Inflammatory macrophage (primary cell): ENCODE measurements around the gene WASHC2A.
A peak's percentile ranks its signal among the peaks of the same experiment; 100 is the strongest.
"Not testable (repeated sequence)": the region's sequence is repeated elsewhere in the genome, so short reads cannot be mapped to it uniquely, and the experiment has no call there.

Source experiments
- DNase-seq, 2 donors: peaks; one replicate each; pipeline ENCODE4 v3.0.0-alpha.2; 2020 to 2022

WASHC2A gene

DNA sequence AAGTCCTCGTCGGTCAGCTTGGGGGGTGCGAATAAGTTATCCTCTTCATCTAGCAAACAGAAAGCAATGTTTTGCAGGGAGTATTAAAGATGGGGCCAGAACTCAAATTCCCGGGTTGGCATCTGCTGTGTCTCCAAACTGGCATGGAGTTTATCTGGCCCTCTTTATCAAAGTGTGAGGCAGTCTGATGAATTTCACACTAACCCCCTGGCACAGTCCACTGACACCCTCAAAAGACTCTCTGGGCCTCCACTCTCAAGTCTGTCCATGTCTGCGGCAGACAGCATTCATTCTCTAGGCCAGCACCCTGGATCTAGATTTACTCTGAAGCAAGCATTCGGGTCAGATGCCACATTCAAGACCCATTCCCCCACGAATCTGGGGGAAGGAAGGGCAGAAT is 6.2 kb upstream of the WASHC2A start:
- DNase-seq = not testable (repeated sequence)

DNA sequence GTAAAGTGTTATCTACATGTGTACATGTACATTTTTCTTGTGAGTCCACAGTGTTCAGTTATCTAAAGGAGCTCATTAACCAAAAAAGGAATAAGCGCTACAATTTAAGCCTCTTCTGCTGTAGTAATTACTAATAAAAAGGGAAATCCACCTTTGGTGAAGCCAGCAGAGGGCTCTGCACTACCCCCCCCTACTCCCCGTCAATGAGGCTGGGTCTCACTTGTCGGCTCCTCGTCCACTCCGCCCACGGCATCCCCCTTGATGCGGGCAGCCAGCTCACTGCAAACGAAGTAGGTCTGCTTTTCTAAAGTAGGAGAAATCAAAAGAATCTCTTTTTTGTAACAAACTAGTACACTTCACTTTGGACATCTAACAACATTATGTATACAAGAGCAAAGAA is 4.7 kb upstream of the WASHC2A start:
- no peak for DNase-seq

- not testable (repeated sequence) for DNase-seq
Observed at GRCh38 chr10:50068352-50068659, 552 bp downstream of the WASHC2A start.

DNA sequence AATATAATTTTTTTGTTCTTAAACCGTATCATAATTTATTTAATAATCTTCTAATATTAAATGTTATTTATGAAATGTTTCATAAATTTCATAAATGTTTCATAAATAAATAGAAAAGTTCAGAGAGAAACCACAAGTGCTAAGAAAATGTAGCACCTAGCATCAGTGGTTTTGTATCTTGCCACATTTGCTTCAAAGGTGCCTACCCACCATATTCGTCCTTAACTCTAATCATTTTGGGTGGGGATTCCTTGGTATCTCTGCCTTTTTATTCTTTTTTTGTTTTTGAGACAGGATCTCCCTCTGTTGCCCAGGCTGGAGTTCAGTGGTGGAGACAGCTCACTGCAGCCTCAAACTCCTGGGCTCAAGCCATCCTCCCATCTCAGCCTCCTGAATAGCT is 7.4 kb downstream of the WASHC2A start:
- not testable (repeated sequence) for DNase-seq

- peak in 1 of 2 donors; percentile 2 for DNase-seq
Observed at GRCh38 chr10:50075544-50075943, 7.8 kb downstream of the WASHC2A start.

- DNase-seq = not testable (repeated sequence)
Observed at GRCh38 chr10:50091304-50091703, 23.6 kb downstream of the WASHC2A start.

- DNase-seq = not testable (repeated sequence)
Observed at GRCh38 chr10:50092928-50093327, 25.2 kb downstream of the WASHC2A start.

- not testable (repeated sequence) for DNase-seq
Observed at GRCh38 chr10:50094630-50095029, 26.9 kb downstream of the WASHC2A start.

DNA sequence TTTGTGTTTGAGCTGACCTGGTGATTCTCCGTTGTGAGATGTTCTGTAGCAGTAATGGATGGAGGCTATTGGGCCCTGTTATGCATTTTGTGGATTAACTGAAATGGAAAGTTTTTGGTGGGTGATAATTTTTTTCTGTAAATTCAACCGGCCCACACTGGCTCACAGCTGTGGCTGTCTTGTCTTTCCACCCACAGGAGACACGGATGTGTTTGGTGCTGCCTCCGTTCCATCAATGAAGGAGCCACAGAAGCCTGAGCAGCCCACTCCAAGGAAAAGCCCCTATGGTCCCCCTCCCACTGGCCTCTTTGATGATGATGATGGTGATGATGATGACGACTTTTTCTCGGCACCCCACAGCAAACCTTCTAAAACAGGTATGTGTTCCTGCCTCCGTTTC is 27.6 kb downstream of the WASHC2A start:
- DNase-seq = not testable (repeated sequence)

GRCh38 chr10:50096722-50097121 is 29.0 kb downstream of the WASHC2A start:
- not testable (repeated sequence) for DNase-seq

DNA sequence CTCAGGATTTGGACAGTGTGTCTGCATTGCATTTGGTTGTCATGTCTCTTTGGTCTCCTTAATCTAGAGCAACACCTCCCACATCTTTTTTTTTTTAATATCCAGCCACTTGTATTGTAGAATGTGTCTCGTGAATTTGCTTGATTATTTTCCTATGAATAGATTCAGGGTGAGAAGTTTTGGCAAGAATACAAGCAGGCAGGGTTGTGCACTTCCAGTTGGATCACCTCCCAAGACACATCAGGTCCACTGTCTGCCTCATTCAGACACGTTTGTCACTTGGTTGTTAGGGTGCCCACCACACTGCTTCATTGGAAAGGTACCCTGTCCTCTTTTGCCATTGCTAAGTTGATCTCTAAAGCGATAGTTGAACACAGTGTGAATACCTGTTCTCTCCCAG is 30.9 kb downstream of the WASHC2A start:
- not testable (repeated sequence) for DNase-seq

- DNase-seq = peak; percentile 19 to 41
Observed at GRCh38 chr10:50101139-50101582, 33.4 kb downstream of the WASHC2A start.

DNA sequence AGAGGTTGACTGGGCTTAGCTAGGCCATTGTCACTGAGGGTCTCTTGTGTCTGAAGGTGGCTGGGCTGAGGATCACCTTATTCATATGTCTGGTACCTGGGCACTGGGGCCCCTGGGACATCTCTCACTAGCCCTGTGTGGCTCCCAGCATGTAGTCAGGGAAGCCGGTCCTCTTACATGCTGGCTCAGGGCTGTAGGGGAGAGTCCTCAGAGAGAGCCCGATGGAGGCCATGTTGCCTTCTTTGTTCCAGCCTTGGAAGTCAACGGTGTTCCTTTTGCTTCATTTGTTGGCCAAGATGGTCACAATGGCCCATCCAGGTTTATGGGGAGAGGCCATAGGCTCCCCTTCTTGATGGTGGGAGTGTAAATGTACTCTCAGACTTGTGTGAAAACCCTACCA is 34.0 kb downstream of the WASHC2A start:
- not testable (repeated sequence) for DNase-seq

- not testable (repeated sequence) for DNase-seq
Observed at GRCh38 chr10:50102267-50102666, 34.5 kb downstream of the WASHC2A start.

DNA sequence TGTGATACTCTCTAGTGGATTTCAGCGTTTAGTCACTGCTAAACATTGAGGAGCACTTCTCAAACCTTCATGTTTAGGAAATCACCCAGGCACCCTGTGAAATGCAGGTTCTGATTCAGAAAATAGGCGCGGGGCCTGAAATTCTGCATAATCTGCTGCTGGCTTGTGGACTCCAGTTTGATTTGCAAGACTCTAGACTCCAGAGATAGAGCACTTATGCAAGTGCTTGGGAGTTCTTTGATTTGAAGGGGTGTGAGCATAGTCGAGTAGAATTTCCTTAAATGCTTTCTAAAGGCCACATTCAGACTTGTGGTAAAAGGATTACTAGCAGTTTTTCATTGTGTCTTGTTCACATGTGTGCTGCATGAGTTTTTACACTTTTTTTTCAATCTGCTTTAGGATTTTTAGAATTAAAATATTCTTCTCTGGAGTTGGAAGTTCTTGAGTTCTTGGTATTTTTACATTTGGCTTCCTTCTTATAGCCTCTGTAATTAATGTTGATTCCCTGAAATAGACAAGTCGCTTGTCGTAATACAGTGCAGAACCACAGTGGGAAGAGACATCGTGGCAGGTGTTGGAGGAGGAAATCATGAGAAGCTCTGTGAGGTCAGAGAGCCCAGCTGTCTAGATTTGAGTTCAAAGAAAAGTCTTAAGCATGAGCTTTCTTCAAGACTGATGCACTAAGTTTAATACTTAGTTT is 41.4 kb downstream of the WASHC2A start:
- not testable (repeated sequence) for DNase-seq

DNA sequence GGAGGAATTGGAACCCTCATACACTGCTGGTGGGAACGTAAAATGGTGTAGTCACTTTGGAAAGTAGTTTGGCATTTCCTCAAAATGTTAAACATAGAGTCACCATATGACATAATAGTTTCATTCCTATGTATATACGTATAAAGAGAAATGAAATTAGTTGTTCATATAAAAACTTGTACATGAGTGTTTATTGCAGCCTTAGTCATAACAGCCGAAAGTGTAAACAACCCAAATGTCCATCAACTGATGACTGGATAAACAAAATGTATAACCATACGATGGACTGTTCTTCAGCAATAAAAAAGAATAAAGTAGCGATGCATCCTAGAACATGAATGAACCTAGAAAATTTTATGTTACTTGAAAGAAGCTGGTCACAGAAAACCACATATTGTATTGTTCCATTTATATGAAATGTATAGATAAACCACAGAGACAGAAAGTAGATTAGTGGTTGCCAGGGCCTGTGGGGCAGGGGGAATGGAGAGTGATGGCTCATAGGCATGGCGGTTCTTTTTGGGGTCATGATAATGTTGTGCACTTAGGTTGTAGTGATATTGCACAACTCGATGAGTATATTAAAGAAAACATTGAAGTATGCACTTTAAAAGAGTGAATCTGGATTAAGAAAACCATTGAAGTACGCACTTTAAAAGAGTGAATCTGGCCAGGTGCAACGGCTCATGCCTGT is 44.8 kb downstream of the WASHC2A start:
- DNase-seq = not testable (repeated sequence)

GRCh38 chr10:50126765-50127164 is 59.0 kb downstream of the WASHC2A start:
- DNase-seq = not testable (repeated sequence)

DNA sequence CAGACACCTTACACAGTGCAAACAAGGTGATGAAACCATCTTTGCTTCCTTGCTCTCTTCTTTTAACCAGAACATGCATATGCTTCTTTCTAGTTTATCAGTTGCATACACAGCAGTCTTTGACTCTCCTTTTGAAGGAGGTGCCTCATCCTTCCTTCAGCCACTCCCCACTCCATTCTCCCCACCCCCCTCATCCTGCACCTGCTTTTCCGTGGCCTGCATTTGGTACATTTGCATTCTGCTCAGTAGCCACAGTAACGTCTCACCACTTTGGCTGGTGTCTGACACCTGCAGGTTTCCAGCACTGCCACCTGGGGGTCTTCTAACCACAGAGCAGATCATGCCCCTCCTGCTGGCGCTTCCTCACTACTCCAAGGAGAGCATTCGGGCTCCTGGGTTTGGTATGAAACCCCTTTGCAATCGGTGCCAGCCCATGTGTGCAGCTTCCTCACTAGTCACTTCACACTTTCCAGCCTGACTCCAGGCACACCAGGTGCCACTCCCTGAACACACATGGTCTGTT is 60.1 kb downstream of the WASHC2A start:
- DNase-seq = not testable (repeated sequence)

- not testable (repeated sequence) for DNase-seq
Observed at GRCh38 chr10:50131245-50131965, 63.7 kb downstream of the WASHC2A start.

DNA sequence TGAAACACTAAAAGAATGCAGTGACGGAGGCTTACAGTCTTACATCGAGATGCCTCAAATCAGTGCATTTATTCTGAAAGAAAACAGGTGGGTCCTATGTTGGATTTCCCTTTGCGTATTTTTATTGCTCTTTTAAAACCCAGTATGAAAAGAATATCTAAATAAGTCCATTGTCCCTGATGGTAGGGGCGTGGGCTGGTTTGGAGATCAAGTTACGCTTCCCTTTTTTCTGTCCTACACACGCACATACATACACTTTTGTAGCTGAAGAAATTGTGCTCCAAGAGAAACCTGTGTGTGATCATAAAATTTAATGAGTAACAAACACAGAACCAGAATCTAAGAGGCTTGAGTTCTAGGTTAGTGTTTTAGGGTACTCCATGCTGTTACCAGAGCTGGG is 64.6 kb downstream of the WASHC2A start:
- not testable (repeated sequence) for DNase-seq

- not testable (repeated sequence) for DNase-seq
Observed at GRCh38 chr10:50132841-50133240, 65.1 kb downstream of the WASHC2A start.

GRCh38 chr10:50143512-50144174 is 75.9 kb downstream of the WASHC2A start:
- DNase-seq = peak; percentile 19 to 47

DNA sequence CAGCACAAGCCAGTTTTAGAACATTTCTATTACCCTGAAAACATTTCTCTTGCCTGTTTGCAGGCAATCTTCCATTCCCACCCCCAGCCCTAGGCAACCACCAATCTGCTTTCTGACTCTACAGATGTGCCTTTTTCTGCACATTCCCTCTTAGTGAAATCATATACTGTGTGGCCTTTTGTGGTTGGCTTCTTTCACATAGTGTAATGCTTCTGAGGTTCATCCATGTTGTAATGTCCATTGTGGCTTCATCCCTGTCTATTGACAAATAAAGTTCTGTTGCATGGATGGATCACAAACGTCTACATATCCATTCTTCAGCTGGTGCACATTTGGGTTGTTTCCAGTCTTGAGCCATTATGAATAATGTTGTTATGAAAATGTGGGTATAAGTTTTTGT is 77.8 kb downstream of the WASHC2A start:
- not testable (repeated sequence) for DNase-seq
